GM12874 (cell line): ENCODE measurements around the gene MED23.

Experiments
- CTCF ChIP-seq: IDR thresholded peaks from 2 replicates; pipeline ENCODE4 v1.5.1; 2011; ENCODE audit warnings: low read depth, mild to moderate bottlenecking, control low read depth, low read length, moderate library complexity; ENCODE audit not compliant: insufficient read depth

The MED23 gene

GRCh38 chr6:131629651-131630050 is 1.6 kb upstream of the MED23 start:
- no peak for TF ChIP-seq CTCF

GRCh38 chr6:131628726-131629125 is 684 bp upstream of the MED23 start:
- no peak for TF ChIP-seq CTCF

GRCh38 chr6:131615275-131615674 is 12.8 kb downstream of the MED23 start:
- TF ChIP-seq CTCF: no peak

GRCh38 chr6:131613296-131613925 is 14.6 kb downstream of the MED23 start:
- no peak for TF ChIP-seq CTCF

- TF ChIP-seq CTCF: no peak
Measured at GRCh38 chr6:131602781-131603312, 25.2 kb downstream of the MED23 start.

GRCh38 chr6:131600716-131601115 is 27.3 kb downstream of the MED23 start:
- TF ChIP-seq CTCF: no peak

GRCh38 chr6:131597446-131597845 is 30.6 kb downstream of the MED23 start:
- peak; percentile 15; the same call in 1 of the 2 replicates for TF ChIP-seq CTCF

- TF ChIP-seq CTCF: no peak
Measured at GRCh38 chr6:131594074-131594473, 34.0 kb downstream of the MED23 start.
